ENCODE data around the gene FRYL. TPM values are rescaled to one million over a fixed set of nuclear protein-coding genes. Genes with fewer than 3 reads are reported as not detected.

The FRYL gene
- total and polyA plus RNA-seq, 2 of the 8 experiments (the other 6 are each of a cell fraction or from before 2014, with no cell fraction given), result 8.0 to 36.5 TPM

- no peak overlapping the region for H3K18ac ChIP-seq (ENCODE audit: extremely low read depth, low read length)
- no peak overlapping the region for H3K4me2 ChIP-seq (ENCODE audit: insufficient read depth in 1 of 2, low read depth in 2 of 2, low read length in 2 of 2)
- CTCF ChIA-PET (ENCODE audit: partially characterized antibody), result interaction anchor here (1.0 kb wide), 1 partner anchor 17 kb away, joined by 3 read pairs; no protein-coding TSS in a partner anchor
- H3K79me1 ChIP-seq (ENCODE audit: low read depth, low read length), result no peaks in the 10 kb centered on the region
- H3K23ac ChIP-seq (ENCODE audit: insufficient read length), result no peak overlapping the region
- WGBS, 2 experiments (ENCODE audit: extremely low coverage in 1 of 2, insufficient coverage in 1 of 2, insufficient read length in 1 of 2, insufficient replicate concordance in 2 of 2, low coverage in 1 of 2, low lambda C conversion rate in 2 of 2, missing lambda C conversion rate in 1 of 2), result 70% methylated on average over 1 of the region's 1 CpG; no CpG with 5 or more reads in 1 of the 2 experiments
- H2BK12ac ChIP-seq (ENCODE audit: low read depth, low read length), result no peak overlapping the region
- no peak overlapping the region for H3K14ac ChIP-seq (ENCODE audit: insufficient read length)
- no peak overlapping the region for H4K91ac ChIP-seq (replicated peaks; ENCODE audit: insufficient read length, low read length)
- POLR2A ChIA-PET (ENCODE audit: partially characterized antibody), result no interaction called here
- no peaks in the 10 kb centered on the region for H3K79me2 ChIP-seq (ENCODE audit: control insufficient read depth in 1 of 2, insufficient read depth in 2 of 2, low read length in 2 of 2)
- no peaks in the 10 kb centered on the region for H4K20me1 ChIP-seq (replicated peaks in 1 of 2; ENCODE audit: control insufficient read depth in 1 of 2, insufficient read depth in 2 of 2, low read length in 2 of 2)
- DNase-seq (ENCODE audit: low read depth in 1 of 2, low spot score in 2 of 2), result no peak
- no peak overlapping the region for H2AFZ ChIP-seq (ENCODE audit: low read length)
- no peak overlapping the region for H2BK5ac ChIP-seq (ENCODE audit: low read depth, low read length)
- H4K8ac ChIP-seq (ENCODE audit: extremely low read depth, insufficient read depth, low read length), result no peak overlapping the region
- H2BK15ac ChIP-seq (ENCODE audit: low read length), result no peak overlapping the region
- H3K27ac ChIP-seq (ENCODE audit: low read depth, low read length), result no peak overlapping the region
- no peak overlapping the region for H3K4ac ChIP-seq (replicated peaks; ENCODE audit: insufficient read length, low read depth, low read length)
- peaks cover 0 to 3% (median 3%) of the 10 kb centered on the region in 4 experiments; a peak in 2 of 8 replicates for H3K36me3 ChIP-seq (ENCODE audit: control insufficient read depth in 2 of 4, insufficient read depth in 4 of 4, low read length in 3 of 4)
- no peaks in the 10 kb centered on the region for H3K23me2 ChIP-seq (ENCODE audit: low read depth, low read length)
- H4K5ac ChIP-seq (ENCODE audit: insufficient read length, low read depth, low read length), result no peak overlapping the region
- no peak overlapping the region for H3K9ac ChIP-seq (replicated peaks in 1 of 4; ENCODE audit: extremely low read depth in 1 of 4, low read depth in 3 of 4, low read length in 3 of 4)
- no peaks in the 10 kb centered on the region for H3K9me3 ChIP-seq (ENCODE audit: insufficient read depth in 2 of 2, low read depth in 1 of 2, low read length in 1 of 2)
- no peak overlapping the region for H2BK120ac ChIP-seq (replicated peaks; ENCODE audit: low read depth, low read length)
- no peak overlapping the region for H2BK20ac ChIP-seq (ENCODE audit: low read length)
- no peak for FAIRE-seq
- H3K27me3 ChIP-seq (replicated peaks in 1 of 4; ENCODE audit: control insufficient read depth in 3 of 4, extremely low read depth in 1 of 4, insufficient read depth in 3 of 4, low read length in 3 of 4), result no peaks in the 10 kb centered on the region
- H2AK5ac ChIP-seq (ENCODE audit: low read depth, low read length), result no peak overlapping the region
- H3K4me1 ChIP-seq (replicated peaks in 1 of 4; ENCODE audit: control insufficient read depth in 3 of 4, insufficient read depth in 4 of 4, low read length in 3 of 4), result no peaks in the 10 kb centered on the region
- no peak overlapping the region for H3K4me3 ChIP-seq (ENCODE audit: extremely low read depth in 1 of 4, insufficient read depth in 2 of 4, low read depth in 3 of 4, low read length in 4 of 4)
- H3K56ac ChIP-seq (replicated peaks; ENCODE audit: insufficient read length, low read depth, low read length), result no peak overlapping the region
- no peak for TF ChIP-seq BRCA1 (IDR thresholded peaks at IDR 0.05; ENCODE audit: low read depth, low read length)
Observed at GRCh38 chr4:48620093-48620492, 160.0 kb downstream of the FRYL start.

Measured in H1 (cell line).